PC-9 (cell line): ENCODE results near the gene GNG3.

Experiments
- CTCF ChIP-seq: fragments of 200-600 bp; sonication (generic); conservative IDR thresholded peaks from 2 replicates; pipeline ENCODE4 v1.6.1; 2017; ENCODE audit warnings: mixed run types, antibody characterized with exemption, mild to moderate bottlenecking, moderate library complexity
- EZH2 ChIP-seq: fragments of 200-600 bp; sonication (generic); IDR thresholded peaks from 2 replicates; pipeline ENCODE4 v1.8.0; 2017; ENCODE audit warnings: antibody characterized with exemption, low read depth

DNA sequence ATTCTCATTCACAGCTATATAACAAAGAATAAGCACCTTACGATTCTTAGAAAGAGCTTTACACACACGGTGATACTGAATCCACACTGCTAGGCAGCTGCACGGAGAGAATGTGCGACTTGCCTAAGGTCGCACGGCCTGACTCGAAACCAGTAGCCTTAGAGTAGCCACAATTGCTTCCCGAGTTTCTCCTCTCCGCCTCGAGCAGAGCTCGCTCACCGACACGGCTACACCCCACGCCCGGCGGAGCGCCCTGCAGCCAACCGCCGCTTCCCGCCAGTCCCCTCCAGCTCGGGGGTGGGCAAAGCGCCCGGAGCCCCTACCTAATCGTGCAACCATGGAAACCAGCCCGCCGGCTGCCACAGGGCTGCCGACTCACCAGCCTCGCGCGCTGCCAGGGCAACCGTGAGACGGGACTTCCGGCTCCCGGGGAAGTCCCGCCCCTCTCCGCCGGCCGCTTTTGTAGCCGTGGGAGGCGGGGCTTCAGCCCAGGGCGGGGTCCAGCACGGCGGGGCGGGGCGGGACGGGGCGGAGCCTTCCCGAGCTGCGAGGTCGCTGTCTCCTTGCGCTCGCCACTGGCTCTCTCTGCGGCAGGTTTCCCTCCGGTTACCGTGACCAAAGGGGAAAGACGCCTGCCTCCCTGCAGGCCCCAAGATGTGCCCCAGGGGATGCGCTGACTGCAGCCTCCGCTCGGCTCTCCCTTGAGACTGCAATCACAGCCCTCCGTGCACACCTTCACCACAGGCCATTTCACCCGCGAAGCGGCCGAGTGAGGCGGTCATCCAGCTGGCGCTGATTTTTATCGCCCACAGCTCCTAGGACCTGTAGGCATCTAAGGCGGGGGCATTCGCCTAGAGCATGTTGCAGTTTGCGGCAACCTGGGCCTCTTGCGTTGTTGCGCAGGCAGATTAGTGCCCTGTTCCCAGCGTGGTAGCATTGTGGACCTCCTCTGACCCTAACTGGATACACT, 1.3 kb upstream of the GNG3 start:
- TF ChIP-seq CTCF (no peak), EZH2 (no peak)
